Stimulated activated effector memory CD8-positive, alpha-beta T cell treated with anti-CD3 and anti-CD28 coated beads, Interleukin-12 subunit alpha, Interleukin-12 subunit beta, amount 100 ng/mL, for 72 hours (primary cell): ENCODE measurements around the gene STARD3.
"Not testable (repeated sequence)": the region's sequence is repeated elsewhere in the genome, so short reads cannot be mapped to it uniquely, and the experiment has no call there.

Experiments used
- ATAC-seq: fragments of 150-1000 bp; cut with Tn5 transposase; 2 replicates; pipeline ENCODE4 v1.10.0; 2021
- DNase-seq, 2 donors: peaks; one replicate each; pipeline ENCODE4 v3.0.0; 2021 to 2022; ENCODE audit warnings: low spot score in 2 of 2
- H3K27ac Mint-ChIP-seq: one replicate; pipeline ENCODE4 v1.8.0; 2022; ENCODE audit warnings: mild to moderate bottlenecking, mixed read lengths
- H3K36me3 Mint-ChIP-seq: one replicate; pipeline ENCODE4 v1.8.0; 2022; ENCODE audit warnings: mild to moderate bottlenecking, mixed read lengths
- H3K4me1 Mint-ChIP-seq: one replicate; pipeline ENCODE4 v1.8.0; 2022; ENCODE audit warnings: mixed read lengths
- H3K4me3 Mint-ChIP-seq: one replicate; pipeline ENCODE4 v1.8.0; 2022; ENCODE audit warnings: mild to moderate bottlenecking, mixed read lengths
- H3K9me3 Mint-ChIP-seq: one replicate; pipeline ENCODE4 v1.8.0; 2022; ENCODE audit warnings: mixed read lengths

Gene STARD3

DNA sequence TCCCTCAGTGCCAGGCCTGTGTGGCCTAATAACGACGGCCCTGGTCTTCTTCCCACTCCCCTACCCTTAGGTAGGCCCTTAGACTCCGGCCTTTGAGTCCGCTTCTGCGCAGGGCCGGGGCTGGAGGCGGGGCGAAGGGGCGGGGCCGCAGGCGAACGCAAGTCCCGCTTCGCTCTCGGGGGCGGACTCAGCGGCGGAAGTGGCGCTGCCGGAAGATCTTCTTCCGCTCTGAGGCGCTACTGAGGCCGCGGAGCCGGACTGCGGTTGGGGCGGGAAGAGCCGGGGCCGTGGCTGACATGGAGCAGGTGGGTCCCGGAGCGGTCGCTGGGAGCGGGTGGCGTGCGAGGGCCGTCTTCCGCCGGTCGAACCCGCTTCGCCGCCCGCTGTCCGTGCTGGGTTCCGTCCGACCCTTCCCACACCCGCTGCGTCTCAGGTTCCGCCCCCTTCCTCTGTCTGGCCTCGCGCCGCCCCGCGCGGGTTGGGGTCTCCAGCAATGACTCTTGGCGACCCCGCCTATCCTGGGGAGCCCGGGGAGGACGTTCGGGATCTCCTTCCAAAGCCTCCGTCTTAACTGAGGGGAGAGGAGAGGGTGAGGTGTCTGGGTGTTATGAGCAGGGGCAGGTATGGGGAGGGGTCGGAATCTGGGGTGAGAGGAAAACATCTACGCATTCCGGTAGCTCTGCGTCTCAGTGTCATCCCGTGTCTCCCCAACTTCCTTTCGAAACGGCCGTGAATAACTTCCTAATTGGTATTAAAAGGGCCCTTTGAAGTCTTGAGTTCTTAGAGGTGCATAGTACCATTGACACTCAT is at the start of gene STARD3:
TSS of gene STARD3 (plus strand) at position 218 of the 810 bp plus-strand sequence. CDS start 16,388 bp downstream, outside the sequence.
- peaks cover 58% of the 10 kb centered on the region for H3K4me1 Mint-ChIP-seq

DNA sequence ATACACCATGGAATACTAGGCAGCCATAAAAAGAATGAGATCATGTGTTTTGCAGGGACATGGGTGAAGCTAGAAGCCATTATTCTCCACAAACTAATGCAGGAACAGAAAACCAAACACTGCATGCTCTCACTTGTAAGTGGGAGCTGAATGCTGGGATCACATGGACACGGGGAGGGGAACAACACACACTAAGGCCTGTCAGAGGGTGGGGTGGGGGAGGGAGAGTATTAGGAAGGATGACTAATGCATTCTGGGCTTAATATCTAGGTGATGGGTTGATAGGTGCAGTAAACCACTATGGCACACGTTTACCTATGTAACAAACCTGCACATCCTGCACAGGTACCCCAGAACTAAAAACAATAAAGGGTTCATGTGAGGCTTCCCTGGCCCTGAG is 46.8 kb upstream of the STARD3 start:
- H3K27ac Mint-ChIP-seq, ATAC-seq: not testable (repeated sequence)

More for the DNA sequence above, at the start of gene STARD3:
- peak; percentile 82 to 93 for DNase-seq
- ATAC-seq = peak; percentile 92
- Mint-ChIP-seq H3K4me3 (peak within 1 kb of the TSS; percentile 88), H3K27ac (peak within 1 kb of the TSS; percentile 88), H3K36me3 (peaks cover 9% of the 10 kb centered on the region), H3K9me3 (no peaks in the 10 kb centered on the region)

DNA sequence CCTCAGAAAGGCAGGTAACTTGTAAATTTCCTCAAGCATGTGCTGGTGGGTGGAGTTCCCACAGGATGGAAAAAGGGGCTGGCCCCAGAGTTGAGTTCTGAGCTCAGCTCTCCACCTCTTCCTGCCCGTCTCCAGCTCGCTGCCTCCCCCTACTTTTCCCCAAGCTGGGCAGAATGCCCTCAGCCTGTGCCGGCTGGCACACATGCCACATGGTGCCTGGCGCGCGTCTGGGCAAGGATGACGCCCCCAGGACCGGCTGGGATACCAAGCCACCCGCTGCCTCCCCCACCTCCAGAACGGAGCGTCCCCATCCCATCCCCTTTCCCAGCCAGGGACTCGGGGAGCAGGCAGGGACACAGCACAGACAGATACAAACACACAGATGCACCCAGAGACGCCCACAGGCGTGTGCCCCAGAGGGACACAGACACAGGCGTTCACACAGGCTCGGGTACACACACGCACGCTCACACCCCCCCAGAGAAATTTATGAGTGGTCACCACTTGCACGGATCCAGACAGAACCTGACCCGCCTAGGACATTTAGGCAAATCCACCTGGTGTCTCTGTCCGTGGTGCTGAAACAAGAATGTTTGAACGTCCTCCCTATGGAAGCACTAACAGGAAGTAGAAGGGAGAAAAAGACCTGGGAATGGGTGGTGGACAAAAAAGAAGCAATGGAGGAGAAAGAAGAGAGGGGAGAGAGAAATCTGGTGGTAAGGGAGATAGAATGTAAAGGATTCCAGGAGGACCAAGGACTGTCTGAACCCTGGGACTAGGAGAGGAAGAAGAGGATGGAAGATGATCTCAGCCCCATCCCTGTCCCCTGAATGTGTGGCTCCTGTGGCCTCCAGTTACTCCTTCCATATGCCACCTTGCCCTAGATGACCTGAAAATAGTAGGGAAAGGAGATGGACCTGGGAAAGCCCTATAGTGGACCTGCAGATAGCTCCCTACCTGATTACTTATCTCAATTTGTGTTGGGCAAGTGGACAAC is 44.7 kb upstream of the STARD3 start:
- Mint-ChIP-seq H3K9me3 (no peaks in the 10 kb centered on the region), H3K27ac (no peak overlapping the region), H3K36me3 (no peaks in the 10 kb centered on the region), H3K4me3 (no peak overlapping the region), H3K4me1 (peaks cover 14% of the 10 kb centered on the region)
- ATAC-seq = no peak
- no peak for DNase-seq

More for the DNA sequence above, 46.8 kb upstream of the STARD3 start:
- not testable (repeated sequence) for H3K4me1 Mint-ChIP-seq, DNase-seq, H3K9me3 Mint-ChIP-seq, H3K4me3 Mint-ChIP-seq, H3K36me3 Mint-ChIP-seq

DNA sequence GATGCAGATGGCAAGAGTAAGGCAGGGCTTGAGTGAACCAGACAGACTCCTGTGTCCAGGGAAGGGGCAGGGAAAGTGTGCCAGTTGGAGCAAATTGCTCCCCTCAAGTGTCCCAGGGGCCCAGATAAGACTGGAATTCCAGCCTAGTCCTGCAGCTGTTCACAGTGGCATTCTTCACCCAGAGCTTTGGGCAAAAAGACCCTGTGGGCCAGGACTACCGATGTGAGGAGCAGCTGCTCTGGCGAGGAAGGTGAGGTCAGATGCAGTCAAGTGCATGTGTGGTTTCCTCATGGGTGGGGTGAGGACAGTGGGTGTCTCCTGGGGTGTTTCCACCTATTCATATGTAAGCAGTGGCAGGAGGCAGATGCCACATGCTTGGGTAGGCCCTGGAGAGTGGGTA is 43.6 kb upstream of the STARD3 start:
- Mint-ChIP-seq H3K9me3 (no peaks in the 10 kb centered on the region), H3K36me3 (no peaks in the 10 kb centered on the region), H3K4me1 (peaks cover 18% of the 10 kb centered on the region), H3K27ac (no peak overlapping the region), H3K4me3 (no peak overlapping the region)
- DNase-seq (no peak), ATAC-seq (no peak)

DNA sequence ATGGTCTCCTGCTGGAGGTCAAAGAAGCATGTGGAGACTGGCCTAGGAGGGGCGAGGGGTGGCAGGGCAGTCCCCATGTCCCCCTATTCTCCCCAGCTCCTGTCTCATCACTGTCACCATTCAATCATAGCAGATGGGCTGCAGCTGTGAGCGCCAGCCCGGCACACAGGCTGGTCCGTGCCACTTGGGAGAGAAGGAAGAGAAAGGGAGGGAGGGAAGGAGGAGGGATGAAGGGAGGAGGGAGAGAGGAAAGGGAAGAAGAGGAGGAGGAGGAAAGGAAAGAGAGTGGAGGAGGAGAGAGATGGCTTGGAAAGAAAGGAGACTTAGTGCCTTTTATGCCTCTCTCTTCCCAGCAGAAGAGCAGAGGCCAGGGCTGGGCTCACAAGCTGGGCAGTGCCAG is 41.6 kb upstream of the STARD3 start:
- H3K27ac Mint-ChIP-seq = no peak overlapping the region
- ATAC-seq = no peak
- no peak overlapping the region for H3K4me3 Mint-ChIP-seq
- peaks cover 29% of the 10 kb centered on the region for H3K4me1 Mint-ChIP-seq
- no peaks in the 10 kb centered on the region for H3K9me3 Mint-ChIP-seq
- DNase-seq = no peak
- peaks cover 4% of the 10 kb centered on the region for H3K36me3 Mint-ChIP-seq

DNA sequence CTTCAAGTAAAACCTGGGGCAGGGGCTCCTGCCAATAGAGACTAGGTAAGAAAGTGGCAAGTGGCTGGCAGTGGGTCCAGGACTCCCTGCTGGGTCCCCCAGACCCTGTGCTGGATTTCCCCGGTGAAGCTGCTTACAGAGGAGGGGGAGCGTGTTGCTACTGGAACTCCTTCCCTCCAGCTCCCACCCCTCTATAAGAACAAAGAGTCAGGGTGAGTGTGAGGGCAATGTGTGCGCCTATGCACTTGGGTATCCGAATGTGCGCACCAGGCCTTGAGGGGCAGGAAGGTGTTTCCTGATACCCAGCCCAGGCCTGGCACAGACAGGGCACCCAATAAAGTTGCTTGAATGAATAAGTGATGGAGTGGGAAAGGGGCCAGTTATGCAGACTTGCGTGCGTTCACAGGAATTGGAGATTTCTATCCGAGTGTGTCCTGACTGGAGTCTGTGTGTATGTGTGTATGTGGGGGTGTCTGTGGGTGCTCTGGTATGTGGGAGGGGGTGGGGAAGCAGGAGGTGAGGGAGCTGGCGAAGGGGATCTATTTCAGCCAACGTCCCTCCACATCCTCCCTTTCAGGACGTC is 40.9 kb upstream of the STARD3 start:
- Mint-ChIP-seq H3K27ac (no peak overlapping the region), H3K4me3 (no peak overlapping the region)

DNA sequence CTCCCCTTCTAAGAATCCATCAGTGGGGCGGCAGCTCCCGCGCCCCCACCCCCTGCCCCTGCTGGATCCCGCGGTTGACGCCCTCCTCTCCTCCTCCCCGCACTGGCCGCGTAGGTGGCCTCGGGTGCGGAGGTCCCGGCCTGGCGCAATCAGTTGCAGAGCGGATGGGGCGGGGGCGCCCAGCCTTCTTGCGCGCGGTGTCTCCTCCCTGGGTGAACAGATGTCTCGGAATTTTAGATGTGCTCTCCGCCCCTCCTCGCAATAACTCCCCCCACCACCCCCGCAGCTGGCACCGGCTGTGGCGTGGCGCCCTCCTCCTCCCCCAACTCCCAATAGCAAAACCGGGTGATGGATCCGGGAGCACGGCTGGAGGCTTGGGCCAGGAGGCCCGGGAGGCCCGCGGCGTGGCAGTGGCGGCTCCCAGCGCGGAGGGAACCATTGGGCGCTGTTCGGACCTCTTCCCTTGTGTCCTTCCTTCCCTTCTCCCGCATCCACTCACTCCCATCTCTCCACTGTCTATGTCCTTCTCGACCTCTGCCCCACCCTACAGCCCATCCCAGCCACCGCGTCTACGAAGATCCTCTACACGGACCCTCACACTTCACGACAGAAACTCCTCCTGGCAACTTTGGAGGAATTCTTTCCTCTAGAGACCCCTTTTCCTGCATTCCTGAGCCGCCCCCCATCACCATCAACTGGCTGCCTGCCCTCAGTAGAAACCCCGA is 40.2 kb upstream of the STARD3 start:
- H3K36me3 Mint-ChIP-seq = peaks cover 4% of the 10 kb centered on the region
- no peak overlapping the region for H3K27ac Mint-ChIP-seq
- ATAC-seq (no peak), DNase-seq (no peak)
- no peaks in the 10 kb centered on the region for H3K9me3 Mint-ChIP-seq
- H3K4me3 Mint-ChIP-seq = no peak overlapping the region
- peaks cover 29% of the 10 kb centered on the region for H3K4me1 Mint-ChIP-seq

More for the DNA sequence above, 40.9 kb upstream of the STARD3 start:
- H3K36me3 Mint-ChIP-seq = peaks cover 4% of the 10 kb centered on the region
- peaks cover 29% of the 10 kb centered on the region for H3K4me1 Mint-ChIP-seq
- H3K9me3 Mint-ChIP-seq = no peaks in the 10 kb centered on the region
- peak in 1 of 2 donors; percentile 46 for DNase-seq
- no peak for ATAC-seq

DNA sequence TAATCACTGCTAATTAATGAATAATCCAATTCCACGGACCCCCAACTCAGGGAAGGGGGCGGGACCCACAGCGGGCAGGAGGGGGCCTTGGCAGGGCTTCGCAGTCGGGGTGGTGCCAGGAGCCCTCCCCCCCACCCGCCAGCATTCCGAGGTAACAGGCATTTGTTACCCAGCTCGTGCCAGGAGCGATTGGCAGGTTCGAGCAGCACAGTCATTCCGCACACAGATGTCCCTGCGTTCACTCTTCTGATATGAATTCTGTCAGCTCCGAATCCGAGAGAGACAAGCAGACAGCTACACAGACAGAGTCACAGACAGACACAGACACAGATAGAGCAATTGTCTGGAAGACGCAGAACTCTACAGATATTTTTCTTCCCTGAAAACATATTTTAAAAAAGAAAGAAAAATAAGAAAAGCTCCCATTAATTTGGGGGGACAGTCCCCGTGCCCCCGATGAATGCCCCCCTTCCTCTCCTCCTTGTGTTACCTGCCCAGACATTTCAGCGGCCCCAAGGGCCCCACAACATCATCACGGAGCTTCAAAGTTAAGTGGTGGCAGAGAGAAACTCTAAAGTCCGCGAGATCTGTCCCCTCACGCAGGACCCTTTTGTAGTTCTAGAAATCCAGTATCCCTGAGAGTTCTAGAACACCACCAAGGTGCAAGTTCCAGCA is 39.4 kb upstream of the STARD3 start:
- H3K36me3 Mint-ChIP-seq = peaks cover 4% of the 10 kb centered on the region
- no peak overlapping the region for H3K4me3 Mint-ChIP-seq
- no peak overlapping the region for H3K27ac Mint-ChIP-seq
- H3K4me1 Mint-ChIP-seq = peaks cover 29% of the 10 kb centered on the region
- H3K9me3 Mint-ChIP-seq = no peaks in the 10 kb centered on the region
- ATAC-seq (peak; percentile 53), DNase-seq (no peak)

DNA sequence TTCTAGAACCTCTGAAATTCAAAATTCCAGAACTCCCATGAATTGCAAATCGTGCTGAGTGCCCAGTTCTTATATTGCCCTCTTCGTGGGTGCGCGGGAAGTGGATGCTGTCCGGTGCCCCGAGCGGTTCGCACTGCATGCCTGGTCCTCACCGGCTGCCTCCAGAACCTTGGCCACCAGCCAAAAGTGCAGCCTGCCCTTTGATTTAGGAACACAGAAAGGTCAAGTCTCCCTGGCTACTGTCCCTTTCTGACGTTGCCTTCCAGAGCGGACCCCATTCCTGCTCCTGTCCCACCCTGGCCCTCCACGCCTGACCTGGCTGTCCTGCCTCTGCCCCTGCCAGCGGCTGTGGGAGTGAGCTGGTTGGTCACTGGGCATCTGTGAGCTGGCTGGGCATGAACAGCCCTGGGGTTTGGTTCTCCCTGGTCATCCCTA is 38.9 kb upstream of the STARD3 start:
- Mint-ChIP-seq H3K4me1 (peaks cover 30% of the 10 kb centered on the region), H3K36me3 (peaks cover 4% of the 10 kb centered on the region), H3K9me3 (no peaks in the 10 kb centered on the region), H3K27ac (no peak overlapping the region), H3K4me3 (peak overlapping the region; percentile 10)
- DNase-seq (peak in 1 of 2 donors; percentile 51), ATAC-seq (no peak)

DNA sequence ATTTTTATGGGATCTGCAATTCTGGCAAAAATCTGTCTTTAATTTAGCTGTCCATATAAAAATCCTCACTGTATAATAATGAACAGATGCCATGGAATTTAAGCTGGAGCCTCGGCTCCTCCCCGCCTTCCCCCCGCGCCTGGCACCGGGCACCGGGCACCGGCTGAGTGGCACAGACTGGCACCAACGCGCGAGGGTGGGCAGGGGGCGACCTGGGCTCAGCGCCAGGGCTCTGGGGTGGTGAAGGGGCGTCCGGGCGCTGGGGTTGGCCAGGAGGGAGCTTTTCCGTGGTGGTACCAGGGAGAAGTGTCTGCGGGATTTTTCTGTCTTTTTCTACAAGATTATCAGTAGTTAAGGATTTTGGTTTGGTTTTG is 38.3 kb upstream of the STARD3 start:
- Mint-ChIP-seq H3K4me1 (peaks cover 35% of the 10 kb centered on the region), H3K9me3 (no peaks in the 10 kb centered on the region), H3K4me3 (peak overlapping the region; percentile 10), H3K36me3 (peaks cover 4% of the 10 kb centered on the region), H3K27ac (no peak overlapping the region)
- no peak for ATAC-seq
- DNase-seq = no peak

DNA sequence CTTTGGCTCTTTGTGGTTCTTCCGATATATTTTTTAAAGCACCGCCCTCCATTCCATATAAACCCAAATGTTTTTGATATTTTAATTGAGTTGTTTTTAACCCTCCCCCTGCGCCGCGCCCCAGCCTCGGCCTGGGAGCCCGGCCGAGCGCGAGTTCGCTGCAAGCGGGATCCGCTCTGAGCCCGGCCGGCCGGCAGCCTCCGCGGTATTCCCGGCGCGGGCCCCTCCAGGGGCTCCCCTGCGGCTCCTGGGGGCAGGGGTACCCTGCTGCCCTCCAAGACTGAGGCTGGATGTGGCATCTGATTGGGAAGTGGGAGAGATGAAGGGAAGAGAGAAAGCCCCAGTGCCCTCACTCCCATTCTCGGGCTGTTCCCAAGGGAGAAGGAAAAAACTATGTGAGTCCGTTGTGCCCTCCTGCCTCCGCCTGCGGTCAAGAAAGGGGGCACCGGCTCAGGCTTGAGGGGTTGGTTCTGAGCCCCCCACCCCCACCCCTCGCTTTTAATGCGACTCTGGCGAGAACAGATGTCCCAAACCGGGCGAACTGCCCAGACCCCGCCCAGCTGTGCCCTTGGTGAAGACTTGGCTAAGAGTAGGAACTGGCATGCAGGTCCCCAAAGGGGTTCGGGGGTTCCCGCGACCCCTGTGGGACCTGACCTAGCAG is 37.8 kb upstream of the STARD3 start:
- ATAC-seq = no peak
- DNase-seq = no peak
- Mint-ChIP-seq H3K36me3 (peaks cover 4% of the 10 kb centered on the region), H3K9me3 (no peaks in the 10 kb centered on the region), H3K4me1 (peaks cover 38% of the 10 kb centered on the region), H3K27ac (no peak overlapping the region), H3K4me3 (peak overlapping the region; percentile 10)

DNA sequence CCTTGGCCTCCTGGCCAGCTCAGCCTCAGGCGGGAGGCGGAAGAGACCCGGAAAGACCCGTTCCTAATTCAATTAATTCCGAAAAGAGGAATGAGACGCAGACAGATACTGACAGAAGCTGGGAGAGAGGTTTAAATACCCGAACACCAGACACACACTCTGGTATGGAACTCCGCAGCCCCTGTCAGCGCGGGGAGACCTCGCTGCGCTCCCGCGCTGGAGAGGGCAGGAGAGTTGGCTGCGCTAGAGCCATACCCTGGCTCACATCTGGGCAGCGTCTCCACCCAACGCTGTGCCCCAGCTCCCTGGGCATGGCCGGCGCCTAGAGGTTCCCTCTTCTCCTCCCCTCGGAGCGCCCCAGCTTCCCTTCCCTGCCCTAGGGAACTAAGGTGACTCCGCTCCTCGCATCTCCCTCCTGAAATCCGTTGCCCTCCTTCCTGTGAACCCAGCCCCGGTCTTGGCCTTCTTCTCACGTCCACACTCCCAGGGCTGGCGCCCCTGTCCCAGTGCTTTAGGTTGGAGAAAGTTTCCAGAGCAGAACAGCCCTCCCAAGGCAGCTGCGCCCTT is 37.2 kb upstream of the STARD3 start:
- DNase-seq (no peak), ATAC-seq (no peak)
- Mint-ChIP-seq H3K4me1 (peaks cover 38% of the 10 kb centered on the region), H3K36me3 (peaks cover 4% of the 10 kb centered on the region), H3K9me3 (no peaks in the 10 kb centered on the region), H3K27ac (no peak overlapping the region), H3K4me3 (no peak overlapping the region)

DNA sequence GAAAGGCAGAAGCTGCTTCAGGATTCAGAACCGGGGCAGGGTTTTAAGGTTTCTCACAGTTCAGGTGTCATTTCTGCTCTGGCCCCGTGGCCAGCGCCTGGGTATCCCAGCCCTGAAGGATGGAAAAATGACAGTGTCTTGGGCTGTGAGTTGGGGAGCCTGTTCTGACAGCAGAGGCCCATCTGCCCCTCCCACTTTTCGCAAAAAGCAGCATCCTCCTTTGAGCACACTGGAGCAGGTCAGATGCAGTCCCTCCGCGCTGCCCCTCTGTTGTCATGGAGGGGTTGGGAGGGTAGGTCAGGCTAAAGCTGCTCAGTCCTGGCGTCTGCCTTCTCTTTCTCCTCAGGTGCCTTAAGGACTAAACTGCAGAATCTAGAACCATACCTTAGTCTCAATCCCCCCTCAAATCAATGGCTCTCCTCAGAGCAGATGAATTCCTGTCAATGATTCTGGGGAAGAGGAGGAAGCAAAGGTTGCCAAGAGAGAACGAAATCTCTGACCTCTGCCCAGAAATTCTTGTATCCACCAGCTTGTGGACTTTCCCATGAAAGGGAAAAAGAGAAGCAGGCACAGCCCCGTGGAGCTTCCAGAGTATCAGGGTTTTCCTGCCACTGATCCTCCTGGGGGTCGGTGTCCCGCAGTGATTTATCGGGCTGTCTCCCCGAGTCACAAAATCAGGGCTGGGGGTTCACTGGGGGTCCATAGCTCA is 36.5 kb upstream of the STARD3 start:
- ATAC-seq (no peak), DNase-seq (no peak)
- Mint-ChIP-seq H3K4me3 (no peak overlapping the region), H3K4me1 (peaks cover 38% of the 10 kb centered on the region), H3K36me3 (peaks cover 4% of the 10 kb centered on the region), H3K27ac (no peak overlapping the region), H3K9me3 (no peaks in the 10 kb centered on the region)
